ENCODE data around the gene RXRA. TPM values are rescaled to one million over a fixed set of nuclear protein-coding genes. Genes with fewer than 3 reads are reported as not detected.

Gene RXRA
- polyA plus RNA-seq, 1 donor, result 74.6 TPM

- no peak for DNase-seq
- H3K27ac ChIP-seq (ENCODE audit: low read length), result no peak overlapping the region
- peaks cover 6% of the 10 kb centered on the region for H3K9me3 ChIP-seq (ENCODE audit: control insufficient read depth, low read depth, low read length)
- no peak overlapping the region for H3K4me3 ChIP-seq (ENCODE audit: low read length)
- peaks cover 71% of the 10 kb centered on the region for H3K4me1 ChIP-seq (ENCODE audit: control insufficient read depth, insufficient read depth, low read length)
- H3K36me3 ChIP-seq (ENCODE audit: control insufficient read depth, insufficient read depth, low read length), result no peaks in the 10 kb centered on the region
- WGBS (ENCODE audit: insufficient coverage, low lambda C conversion rate), result no CpG with 5 or more reads among the region's 16 CpGs
- no peaks in the 10 kb centered on the region for H3K27me3 ChIP-seq (ENCODE audit: control insufficient read depth, insufficient read depth, low read length)
Measured at GRCh38 chr9:134361426-134361825, 35.2 kb downstream of the RXRA start.

GRCh38 chr9:134361843-134362414, 35.7 kb downstream of the RXRA start:
- DNase-seq, result no peak
- H3K4me1 ChIP-seq (ENCODE audit: control insufficient read depth, insufficient read depth, low read length), result peaks cover 71% of the 10 kb centered on the region

GRCh38 chr9:134363450-134363849, 37.2 kb downstream of the RXRA start:
- no peak for DNase-seq
- H3K27ac ChIP-seq (ENCODE audit: low read length), result peak overlapping the region; percentile 98
- H3K4me1 ChIP-seq (ENCODE audit: control insufficient read depth, insufficient read depth, low read length), result peaks cover 71% of the 10 kb centered on the region

More at GRCh38 chr9:134361843-134362414, 35.7 kb downstream of the RXRA start:
- WGBS (ENCODE audit: insufficient coverage, low lambda C conversion rate), result no CpG with 5 or more reads among the region's 15 CpGs
- Histone ChIP-seq H3K27me3 (ENCODE audit: control insufficient read depth, insufficient read depth, low read length) (no peaks in the 10 kb centered on the region), H3K27ac (ENCODE audit: low read length) (no peak overlapping the region), H3K4me3 (ENCODE audit: low read length) (no peak overlapping the region), H3K9me3 (ENCODE audit: control insufficient read depth, low read depth, low read length) (peaks cover 6% of the 10 kb centered on the region), H3K36me3 (ENCODE audit: control insufficient read depth, insufficient read depth, low read length) (no peaks in the 10 kb centered on the region)

GRCh38 chr9:134364391-134365114, 38.3 kb downstream of the RXRA start:
- H3K27me3 ChIP-seq (ENCODE audit: control insufficient read depth, insufficient read depth, low read length), result no peaks in the 10 kb centered on the region
- peak overlapping the region; percentile 25 for H3K4me3 ChIP-seq (ENCODE audit: low read length)
- H3K4me1 ChIP-seq (ENCODE audit: control insufficient read depth, insufficient read depth, low read length), result peaks cover 66% of the 10 kb centered on the region
- peak; percentile 94 to 95 for DNase-seq
- peaks cover 6% of the 10 kb centered on the region for H3K9me3 ChIP-seq (ENCODE audit: control insufficient read depth, low read depth, low read length)
- peak overlapping the region; percentile 98 for H3K27ac ChIP-seq (ENCODE audit: low read length)
- WGBS (ENCODE audit: insufficient coverage, low lambda C conversion rate), result no CpG with 5 or more reads among the region's 13 CpGs
- peaks cover 4% of the 10 kb centered on the region for H3K36me3 ChIP-seq (ENCODE audit: control insufficient read depth, insufficient read depth, low read length)

More at GRCh38 chr9:134363450-134363849, 37.2 kb downstream of the RXRA start:
- whole genome bisulfite sequencing (ENCODE audit: insufficient coverage, low lambda C conversion rate), result no CpG with 5 or more reads among the region's 16 CpGs
- no peak overlapping the region for H3K4me3 ChIP-seq (ENCODE audit: low read length)
- peaks cover 6% of the 10 kb centered on the region for H3K9me3 ChIP-seq (ENCODE audit: control insufficient read depth, low read depth, low read length)
- peaks cover 4% of the 10 kb centered on the region for H3K36me3 ChIP-seq (ENCODE audit: control insufficient read depth, insufficient read depth, low read length)
- H3K27me3 ChIP-seq (ENCODE audit: control insufficient read depth, insufficient read depth, low read length), result no peaks in the 10 kb centered on the region

DNA sequence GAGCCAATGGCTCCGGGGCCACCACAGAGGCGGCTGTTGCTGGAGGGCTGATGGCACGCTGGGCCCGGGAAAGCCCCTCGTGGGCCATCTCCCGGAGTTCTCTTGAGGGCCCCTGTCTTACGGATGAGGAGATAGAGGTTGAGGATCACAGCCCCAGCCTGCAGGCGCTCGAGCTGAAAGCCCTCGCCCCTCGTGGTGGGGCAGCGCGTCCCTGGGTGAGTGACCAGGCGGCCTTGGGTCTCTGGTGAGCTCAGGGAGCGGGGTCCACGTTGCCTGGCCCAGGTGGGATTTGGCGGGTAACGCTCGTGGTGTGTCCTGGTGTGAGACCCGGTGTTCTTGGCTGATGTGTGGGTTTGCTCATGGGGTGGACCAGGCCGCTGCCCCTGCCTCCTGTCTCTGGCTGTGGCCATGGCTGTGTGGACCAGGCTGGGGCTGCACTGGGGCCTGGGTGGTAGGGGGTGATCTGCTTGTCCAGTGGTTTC, 38.9 kb downstream of the RXRA start:
- peak overlapping the region; percentile 98 for H3K27ac ChIP-seq (ENCODE audit: low read length)
- no peak for DNase-seq
- H3K4me3 ChIP-seq (ENCODE audit: low read length), result peak overlapping the region; percentile 25
- peaks cover 4% of the 10 kb centered on the region for H3K36me3 ChIP-seq (ENCODE audit: control insufficient read depth, insufficient read depth, low read length)
- H3K9me3 ChIP-seq (ENCODE audit: control insufficient read depth, low read depth, low read length), result peaks cover 4% of the 10 kb centered on the region
- peaks cover 65% of the 10 kb centered on the region for H3K4me1 ChIP-seq (ENCODE audit: control insufficient read depth, insufficient read depth, low read length)
- no CpG with 5 or more reads among the region's 21 CpGs for WGBS (ENCODE audit: insufficient coverage, low lambda C conversion rate)
- H3K27me3 ChIP-seq (ENCODE audit: control insufficient read depth, insufficient read depth, low read length), result no peaks in the 10 kb centered on the region

GRCh38 chr9:134365791-134366222, 39.6 kb downstream of the RXRA start:
- WGBS (ENCODE audit: insufficient coverage, low lambda C conversion rate), result no CpG with 5 or more reads among the region's 14 CpGs
- Histone ChIP-seq H3K4me1 (ENCODE audit: control insufficient read depth, insufficient read depth, low read length) (peaks cover 62% of the 10 kb centered on the region), H3K4me3 (ENCODE audit: low read length) (peak overlapping the region; percentile 25), H3K36me3 (ENCODE audit: control insufficient read depth, insufficient read depth, low read length) (peaks cover 4% of the 10 kb centered on the region), H3K27me3 (ENCODE audit: control insufficient read depth, insufficient read depth, low read length) (no peaks in the 10 kb centered on the region), H3K9me3 (ENCODE audit: control insufficient read depth, low read depth, low read length) (no peaks in the 10 kb centered on the region), H3K27ac (ENCODE audit: low read length) (peak overlapping the region; percentile 98)
- no peak for DNase-seq

DNA sequence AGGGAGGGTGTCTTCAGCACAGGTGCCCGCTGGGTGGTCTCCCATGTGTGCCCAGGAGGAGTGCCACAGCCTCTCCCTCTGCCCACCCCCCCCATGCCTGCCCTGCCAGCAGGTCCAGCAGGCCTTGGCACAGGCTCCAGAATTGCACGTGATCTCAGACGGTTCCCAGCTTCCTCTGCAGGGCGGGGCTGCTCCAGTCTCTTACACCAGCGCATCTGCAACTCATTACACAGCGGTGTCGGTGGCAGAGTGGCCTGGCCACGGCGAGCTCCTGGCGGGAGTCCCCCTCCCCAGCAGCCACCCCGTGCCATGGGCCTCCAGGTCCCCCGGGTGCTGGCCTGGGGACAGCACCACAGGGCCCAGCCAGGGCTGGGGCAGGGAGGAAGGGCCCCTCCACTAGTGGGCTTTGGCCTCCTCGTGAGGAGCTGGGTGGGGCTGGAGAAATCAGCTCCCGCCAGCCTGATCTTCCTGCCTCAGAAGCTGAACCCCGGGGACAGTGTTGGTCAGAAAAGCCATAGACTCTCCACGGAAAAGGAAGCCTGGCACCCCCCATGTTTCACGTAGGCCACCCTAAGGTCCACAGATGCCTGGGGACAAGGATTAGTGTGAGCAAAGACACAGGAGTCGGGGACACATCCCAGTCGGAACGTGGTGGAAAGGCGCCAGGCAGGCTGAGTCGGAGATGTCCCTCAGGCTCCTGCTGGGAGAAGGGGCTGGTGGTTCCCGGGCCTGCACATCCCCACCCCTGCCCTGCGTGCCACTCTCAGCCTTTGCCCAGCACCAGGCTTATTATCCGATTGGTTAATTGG, 40.2 kb downstream of the RXRA start:
- peak; percentile 86 to 93 for DNase-seq
- Histone ChIP-seq H3K36me3 (ENCODE audit: control insufficient read depth, insufficient read depth, low read length) (peaks cover 4% of the 10 kb centered on the region), H3K27ac (ENCODE audit: low read length) (peak overlapping the region; percentile 98), H3K9me3 (ENCODE audit: control insufficient read depth, low read depth, low read length) (no peaks in the 10 kb centered on the region), H3K4me1 (ENCODE audit: control insufficient read depth, insufficient read depth, low read length) (peaks cover 62% of the 10 kb centered on the region), H3K27me3 (ENCODE audit: control insufficient read depth, insufficient read depth, low read length) (no peaks in the 10 kb centered on the region), H3K4me3 (ENCODE audit: low read length) (peak overlapping the region; percentile 10)
- WGBS (ENCODE audit: insufficient coverage, low lambda C conversion rate), result no CpG with 5 or more reads among the region's 25 CpGs

DNA sequence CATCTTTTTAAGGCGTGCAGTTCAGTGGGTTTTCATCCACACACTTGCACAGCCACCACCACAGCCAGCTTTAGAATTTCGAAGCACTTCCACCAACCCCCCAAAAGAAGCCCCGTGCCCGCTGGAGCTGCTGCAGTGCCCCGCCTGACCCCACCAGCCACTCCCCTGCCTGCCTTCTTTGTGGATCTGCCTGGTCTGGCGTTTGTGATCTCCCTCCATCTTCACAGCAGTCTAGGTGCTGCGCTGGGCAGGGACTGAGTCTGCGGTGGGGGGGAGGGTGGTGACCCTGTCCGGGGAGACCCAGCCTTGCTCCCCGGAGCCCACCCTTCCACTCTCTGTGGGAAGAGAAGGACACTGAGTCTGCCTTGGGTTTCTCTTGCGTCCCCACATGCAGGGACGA, 40.8 kb downstream of the RXRA start:
- Histone ChIP-seq H3K27me3 (ENCODE audit: control insufficient read depth, insufficient read depth, low read length) (no peaks in the 10 kb centered on the region), H3K36me3 (ENCODE audit: control insufficient read depth, insufficient read depth, low read length) (peaks cover 4% of the 10 kb centered on the region), H3K27ac (ENCODE audit: low read length) (peak overlapping the region; percentile 98), H3K4me1 (ENCODE audit: control insufficient read depth, insufficient read depth, low read length) (peaks cover 62% of the 10 kb centered on the region), H3K4me3 (ENCODE audit: low read length) (no peak overlapping the region), H3K9me3 (ENCODE audit: control insufficient read depth, low read depth, low read length) (no peaks in the 10 kb centered on the region)
- WGBS (ENCODE audit: insufficient coverage, low lambda C conversion rate), result no CpG with 5 or more reads among the region's 12 CpGs
- DNase-seq, result no peak

- H3K27me3 ChIP-seq (ENCODE audit: control insufficient read depth, insufficient read depth, low read length), result no peaks in the 10 kb centered on the region
- peak overlapping the region; percentile 98 for H3K27ac ChIP-seq (ENCODE audit: low read length)
- peaks cover 66% of the 10 kb centered on the region for H3K4me1 ChIP-seq (ENCODE audit: control insufficient read depth, insufficient read depth, low read length)
- no CpG with 5 or more reads among the region's 19 CpGs for whole genome bisulfite sequencing (ENCODE audit: insufficient coverage, low lambda C conversion rate)
- DNase-seq, result peak in 1 of 2 donors; percentile 50
- H3K9me3 ChIP-seq (ENCODE audit: control insufficient read depth, low read depth, low read length), result no peaks in the 10 kb centered on the region
- H3K4me3 ChIP-seq (ENCODE audit: low read length), result peak overlapping the region; percentile 11
- peaks cover 4% of the 10 kb centered on the region for H3K36me3 ChIP-seq (ENCODE audit: control insufficient read depth, insufficient read depth, low read length)
Measured at GRCh38 chr9:134367791-134368490, 41.7 kb downstream of the RXRA start.

GRCh38 chr9:134368571-134368970, 42.3 kb downstream of the RXRA start:
- WGBS (ENCODE audit: insufficient coverage, low lambda C conversion rate), result no CpG with 5 or more reads among the region's 3 CpGs
- Histone ChIP-seq H3K27ac (ENCODE audit: low read length) (peak overlapping the region; percentile 98), H3K9me3 (ENCODE audit: control insufficient read depth, low read depth, low read length) (no peaks in the 10 kb centered on the region), H3K4me3 (ENCODE audit: low read length) (no peak overlapping the region), H3K36me3 (ENCODE audit: control insufficient read depth, insufficient read depth, low read length) (peaks cover 4% of the 10 kb centered on the region), H3K4me1 (ENCODE audit: control insufficient read depth, insufficient read depth, low read length) (peaks cover 69% of the 10 kb centered on the region), H3K27me3 (ENCODE audit: control insufficient read depth, insufficient read depth, low read length) (no peaks in the 10 kb centered on the region)
- peak in 1 of 2 donors; percentile 44 for DNase-seq

Data from large intestine (tissue), 3 donors.